Panc1 (cell line): ENCODE data around the gene SCYL2.

Experiments used
- POLR2AphosphoS5 ChIP-seq: IDR thresholded peaks from 2 replicates; pipeline ENCODE4 v1.6.1; 2012; ENCODE audit warnings: mild to moderate bottlenecking, low read depth, low read length, moderate library complexity
- TF ChIP-seq, protein P1 (sequence below): fragments of 450-650 bp; IDR thresholded peaks from 2 replicates; pipeline ENCODE4 v1.5.1; 2017; ENCODE audit warnings: mild to moderate bottlenecking

DNA sequence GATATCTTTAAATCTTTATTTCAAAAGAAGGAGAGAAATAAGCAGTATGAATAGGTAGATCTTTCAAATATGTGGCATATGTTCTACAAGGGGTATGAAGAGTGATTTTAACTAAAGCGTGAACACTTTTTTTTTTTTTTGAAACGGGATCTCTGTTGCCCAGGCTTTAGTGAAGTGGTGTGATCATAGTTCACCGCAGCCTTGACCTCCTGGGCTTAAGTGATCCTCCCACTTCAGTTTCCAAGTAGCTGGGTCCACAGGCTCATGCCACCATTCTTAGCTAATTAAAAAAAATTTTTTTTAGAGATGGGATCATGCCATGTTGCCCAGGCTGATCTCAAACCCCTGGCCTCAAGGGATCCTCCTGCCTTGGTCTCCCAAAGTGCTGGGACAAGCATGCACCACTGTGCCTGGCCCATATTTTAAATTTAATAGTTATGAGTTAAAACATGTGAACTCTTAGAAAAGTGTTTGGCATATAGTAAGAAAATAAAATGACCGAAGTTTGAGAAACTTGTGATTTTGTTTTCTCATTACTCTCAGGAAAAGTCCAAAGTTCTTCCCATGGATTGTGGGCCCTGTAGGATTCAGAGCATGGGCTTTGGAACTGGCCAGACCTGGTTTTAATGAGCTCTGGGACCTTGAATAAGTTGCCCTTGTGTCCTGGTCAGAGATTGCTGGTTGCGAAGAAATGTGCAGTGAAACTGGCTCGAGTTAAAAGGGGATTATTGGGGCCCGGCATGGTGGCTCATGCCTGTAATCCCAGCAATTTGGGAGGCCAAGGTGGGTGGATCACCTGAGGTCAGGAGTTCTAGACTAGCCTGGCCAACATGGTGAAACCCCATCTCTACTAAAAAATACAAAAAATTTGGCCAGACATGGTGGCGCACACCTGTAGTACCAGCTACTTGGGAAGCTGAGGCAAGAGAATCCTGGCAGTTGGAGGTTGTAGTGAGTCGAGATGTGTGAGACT is 116.9 kb downstream of the SCYL2 start:
- TF ChIP-seq, protein P1, sequence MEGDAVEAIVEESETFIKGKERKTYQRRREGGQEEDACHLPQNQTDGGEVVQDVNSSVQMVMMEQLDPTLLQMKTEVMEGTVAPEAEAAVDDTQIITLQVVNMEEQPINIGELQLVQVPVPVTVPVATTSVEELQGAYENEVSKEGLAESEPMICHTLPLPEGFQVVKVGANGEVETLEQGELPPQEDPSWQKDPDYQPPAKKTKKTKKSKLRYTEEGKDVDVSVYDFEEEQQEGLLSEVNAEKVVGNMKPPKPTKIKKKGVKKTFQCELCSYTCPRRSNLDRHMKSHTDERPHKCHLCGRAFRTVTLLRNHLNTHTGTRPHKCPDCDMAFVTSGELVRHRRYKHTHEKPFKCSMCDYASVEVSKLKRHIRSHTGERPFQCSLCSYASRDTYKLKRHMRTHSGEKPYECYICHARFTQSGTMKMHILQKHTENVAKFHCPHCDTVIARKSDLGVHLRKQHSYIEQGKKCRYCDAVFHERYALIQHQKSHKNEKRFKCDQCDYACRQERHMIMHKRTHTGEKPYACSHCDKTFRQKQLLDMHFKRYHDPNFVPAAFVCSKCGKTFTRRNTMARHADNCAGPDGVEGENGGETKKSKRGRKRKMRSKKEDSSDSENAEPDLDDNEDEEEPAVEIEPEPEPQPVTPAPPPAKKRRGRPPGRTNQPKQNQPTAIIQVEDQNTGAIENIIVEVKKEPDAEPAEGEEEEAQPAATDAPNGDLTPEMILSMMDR = no peak
- TF ChIP-seq POLR2AphosphoS5 = no peak
